ENCODE data around the gene PCNX1. TPM values are rescaled to one million over a fixed set of nuclear protein-coding genes. Genes with fewer than 3 reads are reported as not detected.
A peak's percentile ranks its signal among the peaks of the same experiment; 100 is the strongest.

PCNX1 gene
- polyA plus RNA-seq, 3 donors, result 7.3 to 26.7 (median 8.1) TPM

GRCh38 chr14:70952485-70952884 is 45.2 kb downstream of the PCNX1 start:
- Histone ChIP-seq H3K4me2 (replicated peaks; ENCODE audit: extremely low read depth, low read length, poor library complexity, severe bottlenecking) (no peak overlapping the region), H3K79me2 (ENCODE audit: insufficient read depth, low read length) (peaks cover 65% of the 10 kb centered on the region), H3K9me3 (replicated peaks in 1 of 2; ENCODE audit: control insufficient read depth in 1 of 2, insufficient read depth in 1 of 2, low read length in 2 of 2) (peaks cover 8% of the 10 kb centered on the region in 2 donors), H3K4me3 (replicated peaks in 1 of 3; ENCODE audit: low read depth in 2 of 3, low read length in 3 of 3) (no peak overlapping the region), H2AFZ (ENCODE audit: insufficient read depth, low read depth, low read length, poor library complexity, severe bottlenecking) (no peak overlapping the region), H3K27me3 (ENCODE audit: control insufficient read depth in 2 of 2, insufficient read depth in 2 of 2, low read length in 2 of 2) (no peaks in the 10 kb centered on the region), H4K20me1 (ENCODE audit: insufficient read depth, low read length) (peaks cover 43% of the 10 kb centered on the region), H3K36me3 (replicated peaks in 1 of 2; ENCODE audit: control insufficient read depth in 1 of 2, insufficient read depth in 2 of 2, low read length in 2 of 2) (peaks cover 26 to 67% of the 10 kb centered on the region in 2 donors), H3K27ac (ENCODE audit: low read depth in 1 of 2, low read length in 2 of 2) (no peak overlapping the region), H3K4me1 (ENCODE audit: control insufficient read depth in 1 of 2, insufficient read depth in 2 of 2, low read length in 2 of 2) (no peaks in the 10 kb centered on the region), H3K9ac (ENCODE audit: insufficient read depth, low read length, poor library complexity, severe bottlenecking) (no peak overlapping the region)
- intact Hi-C loops (cut with micrococcal nuclease), result no loop called here
- DNase-seq, result no peak
- Mint-ChIP-seq H3K4me1 (peaks cover 2% of the 10 kb centered on the region), H3K27me3 (ENCODE audit: low read depth in 3 of 3) (no peaks in the 10 kb centered on the region), H3K9me3 (peaks cover 6 to 10% (median 8%) of the 10 kb centered on the region in 7 donors), H3K36me3 (peaks cover 41 to 60% of the 10 kb centered on the region in 2 donors), H3K27ac (peak overlapping the region in 1 of 7 donors; percentile 54), H3K4me3 (no peak overlapping the region)
- no CpG with 5 or more reads among the region's 3 CpGs for WGBS (ENCODE audit: insufficient coverage)
- TF ChIP-seq, protein P1, sequence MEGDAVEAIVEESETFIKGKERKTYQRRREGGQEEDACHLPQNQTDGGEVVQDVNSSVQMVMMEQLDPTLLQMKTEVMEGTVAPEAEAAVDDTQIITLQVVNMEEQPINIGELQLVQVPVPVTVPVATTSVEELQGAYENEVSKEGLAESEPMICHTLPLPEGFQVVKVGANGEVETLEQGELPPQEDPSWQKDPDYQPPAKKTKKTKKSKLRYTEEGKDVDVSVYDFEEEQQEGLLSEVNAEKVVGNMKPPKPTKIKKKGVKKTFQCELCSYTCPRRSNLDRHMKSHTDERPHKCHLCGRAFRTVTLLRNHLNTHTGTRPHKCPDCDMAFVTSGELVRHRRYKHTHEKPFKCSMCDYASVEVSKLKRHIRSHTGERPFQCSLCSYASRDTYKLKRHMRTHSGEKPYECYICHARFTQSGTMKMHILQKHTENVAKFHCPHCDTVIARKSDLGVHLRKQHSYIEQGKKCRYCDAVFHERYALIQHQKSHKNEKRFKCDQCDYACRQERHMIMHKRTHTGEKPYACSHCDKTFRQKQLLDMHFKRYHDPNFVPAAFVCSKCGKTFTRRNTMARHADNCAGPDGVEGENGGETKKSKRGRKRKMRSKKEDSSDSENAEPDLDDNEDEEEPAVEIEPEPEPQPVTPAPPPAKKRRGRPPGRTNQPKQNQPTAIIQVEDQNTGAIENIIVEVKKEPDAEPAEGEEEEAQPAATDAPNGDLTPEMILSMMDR (IDR thresholded peaks at IDR 0.05), result no peak

GRCh38 chr14:70954068-70954467 is 46.8 kb downstream of the PCNX1 start:
- no peak overlapping the region for H3K9ac ChIP-seq (ENCODE audit: insufficient read depth, low read length, poor library complexity, severe bottlenecking)
- no peak overlapping the region for H2AFZ ChIP-seq (ENCODE audit: insufficient read depth, low read depth, low read length, poor library complexity, severe bottlenecking)
- H3K4me1 ChIP-seq (ENCODE audit: control insufficient read depth in 1 of 2, insufficient read depth in 2 of 2, low read length in 2 of 2), result no peaks in the 10 kb centered on the region
- WGBS (ENCODE audit: insufficient coverage), result no CpG with 5 or more reads among the region's 1 CpG
- intact Hi-C loops (cut with micrococcal nuclease), result no loop called here
- H3K4me3 ChIP-seq (replicated peaks in 1 of 3; ENCODE audit: low read depth in 2 of 3, low read length in 3 of 3), result no peak overlapping the region
- DNase-seq, result no peak
- Mint-ChIP-seq H3K36me3 (peaks cover 34 to 58% of the 10 kb centered on the region in 2 donors), H3K27ac (peak overlapping the region in 1 of 7 donors; percentile 3), H3K4me3 (no peak overlapping the region), H3K4me1 (peaks cover 2% of the 10 kb centered on the region), H3K27me3 (ENCODE audit: low read depth in 3 of 3) (peaks cover 0 to 2% (median 0%) of the 10 kb centered on the region in 3 donors), H3K9me3 (peaks cover 0 to 2% (median 0%) of the 10 kb centered on the region in 7 donors)
- no peaks in the 10 kb centered on the region for H3K9me3 ChIP-seq (replicated peaks in 1 of 2; ENCODE audit: control insufficient read depth in 1 of 2, insufficient read depth in 1 of 2, low read length in 2 of 2)
- H4K20me1 ChIP-seq (ENCODE audit: insufficient read depth, low read length), result peaks cover 58% of the 10 kb centered on the region
- TF ChIP-seq, protein P1 (IDR thresholded peaks at IDR 0.05), result no peak
- no peak overlapping the region for H3K4me2 ChIP-seq (replicated peaks; ENCODE audit: extremely low read depth, low read length, poor library complexity, severe bottlenecking)
- H3K79me2 ChIP-seq (ENCODE audit: insufficient read depth, low read length), result peaks cover 75% of the 10 kb centered on the region
- peaks cover 21 to 59% of the 10 kb centered on the region in 2 donors for H3K36me3 ChIP-seq (replicated peaks in 1 of 2; ENCODE audit: control insufficient read depth in 1 of 2, insufficient read depth in 2 of 2, low read length in 2 of 2)
- no peak overlapping the region for H3K27ac ChIP-seq (ENCODE audit: low read depth in 1 of 2, low read length in 2 of 2)
- no peaks in the 10 kb centered on the region for H3K27me3 ChIP-seq (ENCODE audit: control insufficient read depth in 2 of 2, insufficient read depth in 2 of 2, low read length in 2 of 2)

Data from CD14-positive monocyte (primary cell).